ENCODE data around the gene CRB3.
A peak's percentile ranks its signal among the peaks of the same experiment; 100 is the strongest.
"Not testable (repeated sequence)": the region's sequence is repeated elsewhere in the genome, so short reads cannot be mapped to it uniquely, and the experiment has no call there.

Gene CRB3

GRCh38 chr19:6423499-6424194 is 40.4 kb upstream of the CRB3 start:
- peak overlapping the region; percentile 96 for H3K4me3 ChIP-seq
- peaks cover 43% of the 10 kb centered on the region for H3K36me3 ChIP-seq
- peak overlapping the region; percentile 91 for H3K4me2 ChIP-seq
- no peak for TF ChIP-seq Cebpa-rat (IDR thresholded peaks at IDR 0.05)
- H3K27me3 ChIP-seq, result no peaks in the 10 kb centered on the region
- peak overlapping the region; percentile 94 for H3K27ac ChIP-seq
- no peaks in the 10 kb centered on the region for H3K9me3 ChIP-seq
- peaks cover 56% of the 10 kb centered on the region for H4K20me1 ChIP-seq
- peak overlapping the region; percentile 98 for H3K9ac ChIP-seq
- H3K4me1 ChIP-seq, result peaks cover 28% of the 10 kb centered on the region

GRCh38 chr19:6424195-6424938 is 39.7 kb upstream of the CRB3 start, which contains the start of gene KHSRP:
Gene KHSRP, minus strand, starts transcription at chr19:6424811. Its CDS starts 110 bp downstream, at chr19:6424701.
- H3K4me2 ChIP-seq, result peak within 1 kb of the TSS; percentile 91
- no peak for TF ChIP-seq Cebpa-rat (IDR thresholded peaks at IDR 0.05)
- H3K9ac ChIP-seq, result peak within 1 kb of the TSS; percentile 98
- no peaks in the 10 kb centered on the region for H3K27me3 ChIP-seq
- H3K4me3 ChIP-seq, result peak within 1 kb of the TSS; percentile 96
- H4K20me1 ChIP-seq, result peaks cover 49% of the 10 kb centered on the region
- no peaks in the 10 kb centered on the region for H3K9me3 ChIP-seq
- H3K36me3 ChIP-seq, result peaks cover 36% of the 10 kb centered on the region
- peaks cover 28% of the 10 kb centered on the region for H3K4me1 ChIP-seq
- H3K27ac ChIP-seq, result peak within 1 kb of the TSS; percentile 94

GRCh38 chr19:6424939-6425731 is 38.9 kb upstream of the CRB3 start:
- Histone ChIP-seq H4K20me1 (peaks cover 41% of the 10 kb centered on the region), H3K27ac (peak overlapping the region; percentile 94), H3K4me2 (peak overlapping the region; percentile 72), H3K36me3 (peaks cover 28% of the 10 kb centered on the region), H3K4me3 (peak overlapping the region; percentile 96), H3K4me1 (peaks cover 28% of the 10 kb centered on the region), H3K27me3 (no peaks in the 10 kb centered on the region), H3K9me3 (no peaks in the 10 kb centered on the region), H3K9ac (peak overlapping the region; percentile 5; the same call in 1 of the 2 replicates)
- no peak for TF ChIP-seq Cebpa-rat (IDR thresholded peaks at IDR 0.05)

- H3K4me3 ChIP-seq, result peak overlapping the region; percentile 52
These were observed 38.1 kb upstream of the CRB3 start for GRCh38 chr19:6425732-6426620.

GRCh38 chr19:6427131-6427530 is 36.9 kb upstream of the CRB3 start:
- peaks cover 25% of the 10 kb centered on the region for H3K4me1 ChIP-seq
- H3K9me3 ChIP-seq, result no peaks in the 10 kb centered on the region
- no peak for TF ChIP-seq Cebpa-rat (IDR thresholded peaks at IDR 0.05)
- peaks cover 21% of the 10 kb centered on the region for H4K20me1 ChIP-seq
- no peak overlapping the region for H3K27ac ChIP-seq
- H3K36me3 ChIP-seq, result peaks cover 8% of the 10 kb centered on the region
- no peaks in the 10 kb centered on the region for H3K27me3 ChIP-seq
- H3K4me2 ChIP-seq, result no peak overlapping the region
- no peak overlapping the region for H3K9ac ChIP-seq
- no peak overlapping the region for H3K4me3 ChIP-seq

More at GRCh38 chr19:6425732-6426620, 38.1 kb upstream of the CRB3 start:
- Histone ChIP-seq H4K20me1 (peaks cover 32% of the 10 kb centered on the region), H3K4me1 (peaks cover 28% of the 10 kb centered on the region), H3K36me3 (peaks cover 20% of the 10 kb centered on the region), H3K27ac (peak overlapping the region; percentile 83), H3K4me2 (peak overlapping the region; percentile 72), H3K9ac (peak overlapping the region; percentile 5; the same call in 1 of the 2 replicates), H3K27me3 (no peaks in the 10 kb centered on the region), H3K9me3 (no peaks in the 10 kb centered on the region)
- TF ChIP-seq Cebpa-rat (IDR thresholded peaks at IDR 0.05), result no peak

- H3K27ac ChIP-seq, H3K4me3 ChIP-seq, H3K9ac ChIP-seq, H3K36me3 ChIP-seq, H3K27me3 ChIP-seq, H3K4me2 ChIP-seq, H3K4me1 ChIP-seq, H4K20me1 ChIP-seq, H3K9me3 ChIP-seq: not testable (repeated sequence)
These were observed 35.2 kb upstream of the CRB3 start for GRCh38 chr19:6428692-6429418.

GRCh38 chr19:6429419-6430221 is 34.5 kb upstream of the CRB3 start:
- H3K4me1 ChIP-seq, result peaks cover 10% of the 10 kb centered on the region
- H3K27ac ChIP-seq, result peak overlapping the region; percentile 44
- no peak overlapping the region for H3K4me3 ChIP-seq
- peak overlapping the region; percentile 32; the same call in 1 of the 2 replicates for H3K4me2 ChIP-seq
- H4K20me1 ChIP-seq, result no peaks in the 10 kb centered on the region
- H3K27me3 ChIP-seq, result no peaks in the 10 kb centered on the region
- H3K9ac ChIP-seq, result no peak overlapping the region
- no peaks in the 10 kb centered on the region for H3K36me3 ChIP-seq
- no peaks in the 10 kb centered on the region for H3K9me3 ChIP-seq
- TF ChIP-seq Cebpa-rat (IDR thresholded peaks at IDR 0.05), result no peak

- Histone ChIP-seq H3K4me1 (no peaks in the 10 kb centered on the region; the same call in 1 of the 2 replicates), H4K20me1 (no peaks in the 10 kb centered on the region), H3K9ac (no peak overlapping the region), H3K9me3 (no peaks in the 10 kb centered on the region), H3K27ac (no peak overlapping the region), H3K36me3 (no peaks in the 10 kb centered on the region), H3K27me3 (no peaks in the 10 kb centered on the region), H3K4me2 (no peak overlapping the region), H3K4me3 (no peak overlapping the region)
- no peak for TF ChIP-seq Cebpa-rat (IDR thresholded peaks at IDR 0.05)
These were observed 32.2 kb upstream of the CRB3 start for GRCh38 chr19:6431891-6432290.

Measured in BLaER1 (cell line).